Liver (tissue), 3 donors: Measurements from ENCODE around the gene ZNF79.

ENCODE experiments used
- ATF3 ChIP-seq: IDR thresholded peaks from 2 replicates; pipeline ENCODE4 v1.6.1; 2016; ENCODE audit warnings: antibody characterized with exemption
- CTCF ChIP-seq: fragments of 150-350 bp; IDR thresholded peaks from 2 replicates; pipeline ENCODE4 v1.5.1; 2017; ENCODE audit warnings: improper control_type of control experiment, low read depth, low read length; ENCODE audit not compliant: missing input control
- EGR1 ChIP-seq, 2 donors: IDR thresholded peaks; 2 replicates each; pipeline ENCODE4 v1.6.1; 2016 to 2018; ENCODE audit warnings: antibody characterized with exemption in 2 of 2, low read depth in 2 of 2
- FOXA1 ChIP-seq: IDR thresholded peaks from 2 replicates; pipeline ENCODE4 v1.6.1; 2016; ENCODE audit warnings: antibody characterized with exemption
- GABPA ChIP-seq, 2 donors: IDR thresholded peaks in 1 of 2; conservative IDR thresholded peaks in 1 of 2; 2 replicates each; pipeline ENCODE4 v1.6.1; 2016; ENCODE audit warnings: antibody characterized with exemption in 2 of 2, mild to moderate bottlenecking in 1 of 2, moderate library complexity in 1 of 2
- HNF4A ChIP-seq, 2 donors: conservative IDR thresholded peaks; 2 replicates each; pipeline ENCODE4 v1.6.1; 2016; ENCODE audit warnings: antibody characterized with exemption in 2 of 2, mild to moderate bottlenecking in 2 of 2
- JUND ChIP-seq, 2 donors: IDR thresholded peaks; 2 replicates each; pipeline ENCODE4 v1.6.1; 2016; ENCODE audit warnings: antibody characterized with exemption in 2 of 2
- RAD21 ChIP-seq, 2 donors: IDR thresholded peaks; 2 replicates each; pipeline ENCODE4 v1.6.1; 2016; ENCODE audit warnings: antibody characterized with exemption in 2 of 2, mild to moderate bottlenecking in 2 of 2
- REST ChIP-seq: IDR thresholded peaks from 2 replicates; pipeline ENCODE4 v1.6.1; 2016; ENCODE audit warnings: antibody characterized with exemption, mild to moderate bottlenecking
- RXRA ChIP-seq, 2 donors: IDR thresholded peaks; 2 replicates each; pipeline ENCODE4 v1.6.1; 2017 to 2018; ENCODE audit warnings: antibody characterized with exemption in 2 of 2, mild to moderate bottlenecking in 1 of 2
- SP1 ChIP-seq: IDR thresholded peaks from 2 replicates; pipeline ENCODE4 v1.6.1; 2018; ENCODE audit warnings: antibody characterized with exemption, mild to moderate bottlenecking
- TAF1 ChIP-seq: conservative IDR thresholded peaks from 2 replicates; pipeline ENCODE4 v1.6.1; 2016; ENCODE audit warnings: antibody characterized with exemption, mild to moderate bottlenecking
- YY1 ChIP-seq: IDR thresholded peaks from 2 replicates; pipeline ENCODE4 v1.6.1; 2016; ENCODE audit warnings: antibody characterized with exemption, mild to moderate bottlenecking
- ZBTB33 ChIP-seq: IDR thresholded peaks from 2 replicates; pipeline ENCODE4 v1.6.1; 2016; ENCODE audit warnings: antibody characterized with exemption
- donor health status: healthy.
- donor health status: healthy.

GRCh38 chr9:127390248-127390545, 34.0 kb upstream of the ZNF79 start:
- no peak for TF ChIP-seq CTCF
- TF ChIP-seq TAF1 = no peak
- no peak for TF ChIP-seq RXRA (IDR thresholded peaks at IDR 0.05)
- TF ChIP-seq SP1 = no peak
- TF ChIP-seq RAD21 (IDR thresholded peaks at IDR 0.05) = no peak
- TF ChIP-seq FOXA1 = no peak
- no peak for TF ChIP-seq YY1
- TF ChIP-seq EGR1 (IDR thresholded peaks at IDR 0.05; ENCODE audit: low read depth in 2 of 2) = no peak
- no peak for TF ChIP-seq GABPA (IDR thresholded peaks at IDR 0.05 in 1 of 2, conservative IDR thresholded peaks at IDR 0.05 in 1 of 2)
- no peak for TF ChIP-seq ATF3
- no peak for TF ChIP-seq JUND (IDR thresholded peaks at IDR 0.05)
- no peak for TF ChIP-seq ZBTB33
- TF ChIP-seq HNF4A (conservative IDR thresholded peaks at IDR 0.05) = no peak
- no peak for TF ChIP-seq REST
